WERI-Rb-1 (cell line): ENCODE data around the gene PPIA.
"Not testable (repeated sequence)": the region's sequence is repeated elsewhere in the genome, so short reads cannot be mapped to it uniquely, and the experiment has no call there.

Source experiments
- DNase-seq: peaks from one replicate; pipeline ENCODE4 v3.0.0-alpha.2; 2020
- H3K27ac ChIP-seq: fragments of 250-450 bp; sonication (Bioruptor Pico); 2 replicates; pipeline ENCODE4 v1.5.1; 2020; ENCODE audit warnings: mild to moderate bottlenecking, moderate library complexity
- H3K27me3 ChIP-seq: fragments of 250-450 bp; sonication (Bioruptor Pico); 2 replicates; pipeline ENCODE4 v1.5.1; 2021; ENCODE audit warnings: mild to moderate bottlenecking, low read depth, moderate library complexity; ENCODE audit not compliant: insufficient read depth, severe bottlenecking
- H3K36me3 ChIP-seq: fragments of 250-450 bp; sonication (Bioruptor Pico); 2 replicates; pipeline ENCODE4 v1.5.1; 2020; ENCODE audit warnings: mild to moderate bottlenecking, moderate library complexity
- H3K4me3 ChIP-seq: 2 replicates; pipeline ENCODE4 v1.5.1; 2011; ENCODE audit warnings: low read depth, mild to moderate bottlenecking, control low read depth, low read length
- H3K9me3 ChIP-seq: fragments of 250-450 bp; sonication (Bioruptor Pico); 2 replicates; pipeline ENCODE4 v1.5.1; 2021; ENCODE audit warnings: mild to moderate bottlenecking, moderate library complexity; ENCODE audit not compliant: severe bottlenecking
- TF ChIP-seq, protein P1 (sequence below): IDR thresholded peaks from 2 replicates; pipeline ENCODE4 v1.5.1; 2011; ENCODE audit warnings: low read depth, mild to moderate bottlenecking, control low read depth, inconsistent platforms, low read length

Gene PPIA

GRCh38 chr7:44845451-44845850 is 49.0 kb downstream of the PPIA start:
- no peak for DNase-seq
- Histone ChIP-seq H3K36me3 (peaks cover 29% of the 10 kb centered on the region), H3K27ac (no peak overlapping the region), H3K27me3 (no peaks in the 10 kb centered on the region), H3K4me3 (no peak overlapping the region), H3K9me3 (no peaks in the 10 kb centered on the region)
- TF ChIP-seq, protein P1, sequence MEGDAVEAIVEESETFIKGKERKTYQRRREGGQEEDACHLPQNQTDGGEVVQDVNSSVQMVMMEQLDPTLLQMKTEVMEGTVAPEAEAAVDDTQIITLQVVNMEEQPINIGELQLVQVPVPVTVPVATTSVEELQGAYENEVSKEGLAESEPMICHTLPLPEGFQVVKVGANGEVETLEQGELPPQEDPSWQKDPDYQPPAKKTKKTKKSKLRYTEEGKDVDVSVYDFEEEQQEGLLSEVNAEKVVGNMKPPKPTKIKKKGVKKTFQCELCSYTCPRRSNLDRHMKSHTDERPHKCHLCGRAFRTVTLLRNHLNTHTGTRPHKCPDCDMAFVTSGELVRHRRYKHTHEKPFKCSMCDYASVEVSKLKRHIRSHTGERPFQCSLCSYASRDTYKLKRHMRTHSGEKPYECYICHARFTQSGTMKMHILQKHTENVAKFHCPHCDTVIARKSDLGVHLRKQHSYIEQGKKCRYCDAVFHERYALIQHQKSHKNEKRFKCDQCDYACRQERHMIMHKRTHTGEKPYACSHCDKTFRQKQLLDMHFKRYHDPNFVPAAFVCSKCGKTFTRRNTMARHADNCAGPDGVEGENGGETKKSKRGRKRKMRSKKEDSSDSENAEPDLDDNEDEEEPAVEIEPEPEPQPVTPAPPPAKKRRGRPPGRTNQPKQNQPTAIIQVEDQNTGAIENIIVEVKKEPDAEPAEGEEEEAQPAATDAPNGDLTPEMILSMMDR: no peak

DNA sequence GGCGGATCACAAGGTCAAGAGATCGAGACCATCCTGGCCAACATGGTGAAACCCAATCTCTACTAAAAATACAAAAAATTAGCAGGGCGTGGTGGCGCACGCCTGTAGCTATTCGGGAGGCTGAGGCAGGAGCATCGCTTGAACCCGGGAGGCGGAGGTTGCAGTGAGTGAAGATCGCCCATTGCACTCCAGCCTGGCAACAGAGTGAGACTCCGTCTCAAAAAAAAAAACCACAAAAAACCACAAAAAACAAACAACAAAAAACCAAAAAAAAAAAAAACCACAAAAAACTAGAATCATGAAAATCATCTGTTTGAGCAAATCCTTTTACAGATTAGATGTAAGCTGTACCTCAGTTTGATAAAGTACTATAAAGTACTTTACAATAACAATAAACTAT is 49.9 kb downstream of the PPIA start:
- not testable (repeated sequence) for DNase-seq, H3K9me3 ChIP-seq, H3K27ac ChIP-seq, H3K27me3 ChIP-seq
- Histone ChIP-seq H3K36me3 (peaks cover 20% of the 10 kb centered on the region), H3K4me3 (peak overlapping the region; percentile 94)

- Histone ChIP-seq H3K4me3 (peak overlapping the region; percentile 94), H3K9me3 (no peaks in the 10 kb centered on the region), H3K36me3 (peaks cover 14% of the 10 kb centered on the region), H3K27me3 (no peaks in the 10 kb centered on the region), H3K27ac (peak overlapping the region; percentile 96)
- TF ChIP-seq, protein P1: no peak
- no peak for DNase-seq
Observed at GRCh38 chr7:44846816-44847508, 50.5 kb downstream of the PPIA start.

DNA sequence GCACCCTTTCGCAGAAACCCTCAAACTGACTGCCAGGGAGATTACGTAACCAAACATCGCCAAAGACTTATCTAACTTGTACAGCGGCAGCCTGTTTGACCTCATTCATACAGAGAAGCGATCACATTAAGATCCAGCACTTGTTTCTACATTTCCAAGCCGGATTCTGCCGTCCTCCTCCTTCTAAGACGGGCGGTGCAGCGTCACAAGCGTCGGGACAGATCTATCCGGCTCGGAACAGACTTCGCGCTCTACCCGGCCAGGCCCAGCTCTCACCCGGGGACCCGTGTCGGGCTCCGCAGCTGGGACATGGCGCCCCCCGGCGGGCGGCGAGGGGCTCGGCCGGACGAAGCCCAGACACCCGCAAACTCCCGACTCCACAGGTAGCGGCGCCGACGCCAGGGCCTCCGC is 51.0 kb downstream of the PPIA start:
- no peaks in the 10 kb centered on the region for H3K27me3 ChIP-seq
- H3K36me3 ChIP-seq: peaks cover 8% of the 10 kb centered on the region
- no peaks in the 10 kb centered on the region for H3K9me3 ChIP-seq
- H3K27ac ChIP-seq: peak overlapping the region; percentile 96
- TF ChIP-seq, protein P1: peak; percentile 84
- DNase-seq: peak; percentile 85
- peak overlapping the region; percentile 94 for H3K4me3 ChIP-seq

DNA sequence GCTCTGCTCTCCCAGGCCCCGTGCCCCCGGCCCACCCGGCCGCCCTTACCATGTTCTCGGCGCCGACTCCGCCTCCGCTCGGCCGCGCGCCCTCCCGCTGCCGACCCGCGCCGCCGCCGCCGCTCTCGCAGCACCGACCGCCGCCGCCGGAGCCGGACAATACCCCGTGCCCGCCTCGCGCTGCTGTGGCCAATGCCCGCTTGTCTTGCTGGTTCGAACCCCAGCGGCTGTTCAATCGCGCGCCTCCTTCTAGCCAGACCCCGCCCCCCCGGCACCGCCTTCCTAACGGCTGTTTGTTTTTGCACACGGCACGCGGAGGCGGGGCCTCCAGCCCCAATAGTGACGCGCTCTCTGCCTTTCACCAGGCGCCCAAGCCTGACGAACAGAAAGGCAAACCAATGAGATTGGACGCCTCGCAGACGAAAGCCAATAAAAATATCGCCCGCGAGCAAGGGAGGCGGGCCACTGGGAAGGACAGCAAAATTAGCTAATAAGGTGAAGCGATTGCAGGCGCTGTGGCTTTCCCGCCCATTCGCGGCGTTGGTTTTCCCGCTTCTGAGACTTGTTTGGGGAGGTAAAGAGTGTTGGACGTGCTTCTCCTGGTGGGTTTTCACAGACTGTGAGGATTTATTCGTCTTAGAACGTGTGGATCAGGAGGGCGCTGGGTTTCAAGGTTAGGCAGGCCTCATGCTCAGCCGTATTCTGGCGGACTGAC is 51.6 kb downstream of the PPIA start, which contains the start of gene H2AZ2:
Gene H2AZ2, minus strand, starts transcription at position 168 of the 715 bp plus-strand sequence. Its CDS starts 116 bp downstream, at position 52.
- Histone ChIP-seq H3K9me3 (no peaks in the 10 kb centered on the region), H3K4me3 (peak within 1 kb of the TSS; percentile 94), H3K27ac (peak within 1 kb of the TSS; percentile 100), H3K36me3 (peaks cover 5% of the 10 kb centered on the region), H3K27me3 (no peaks in the 10 kb centered on the region)
- DNase-seq: peak; percentile 100
- TF ChIP-seq, protein P1: no peak

- TF ChIP-seq, protein P1: no peak
- H3K9me3 ChIP-seq: no peaks in the 10 kb centered on the region
- H3K36me3 ChIP-seq: no peaks in the 10 kb centered on the region; the same call in 1 of the 2 replicates
- H3K27ac ChIP-seq: peak overlapping the region; percentile 100
- DNase-seq: no peak
- no peaks in the 10 kb centered on the region for H3K27me3 ChIP-seq
- H3K4me3 ChIP-seq: peak overlapping the region; percentile 70
Observed at GRCh38 chr7:44849259-44849884, 52.9 kb downstream of the PPIA start.
